Subcutaneous adipose tissue (tissue), 4 donors: ENCODE data around the gene ARHGEF33. TPM values are rescaled to one million over a fixed set of nuclear protein-coding genes. Genes with fewer than 3 reads are reported as not detected.

Experiments
- CTCF ChIP-seq: fragments of 450-650 bp; IDR thresholded peaks from one replicate; pipeline ENCODE4 v1.5.1; 2016; ENCODE audit warnings: low read depth, mild to moderate bottlenecking, control low read depth, antibody characterized with exemption, moderate library complexity
- total RNA-seq, 4 donors: library from RNA; depleted of rRNA; stranded (reverse); fragments of >200 nt; gene quantifications; one replicate each; pipeline ENCODE4 v1.1.0, GENCODE V29; 2016

ARHGEF33 gene
- total RNA-seq, 4 donors from 2014 or later, result 0.38 to 3.1 (median 1.1) TPM

- TF ChIP-seq CTCF, result no peak
Observed at GRCh38 chr2:38982498-38982897, 92.8 kb downstream of the ARHGEF33 start.

DNA sequence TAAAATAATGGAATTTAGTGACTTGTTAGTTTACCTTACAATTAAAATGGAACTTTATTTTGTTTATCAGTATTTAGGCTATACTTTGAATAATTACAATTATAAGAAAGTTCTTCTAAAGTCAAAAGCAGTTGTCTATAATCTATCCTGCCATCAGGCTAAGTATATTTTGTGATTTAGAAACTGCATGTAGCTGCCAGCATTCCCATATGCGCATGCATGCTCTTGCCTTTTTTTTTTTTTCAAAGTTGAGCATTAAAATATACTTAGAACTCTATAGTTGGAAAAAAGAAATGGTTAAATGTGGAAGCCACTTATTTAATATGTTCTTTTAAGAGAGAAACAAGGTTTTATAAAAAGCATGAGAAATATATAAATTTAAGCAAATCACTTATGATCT, 99.0 kb downstream of the ARHGEF33 start:
- TF ChIP-seq CTCF, result no peak

- TF ChIP-seq CTCF, result no peak
Observed at GRCh38 chr2:38991899-38992298, 102.2 kb downstream of the ARHGEF33 start.

DNA sequence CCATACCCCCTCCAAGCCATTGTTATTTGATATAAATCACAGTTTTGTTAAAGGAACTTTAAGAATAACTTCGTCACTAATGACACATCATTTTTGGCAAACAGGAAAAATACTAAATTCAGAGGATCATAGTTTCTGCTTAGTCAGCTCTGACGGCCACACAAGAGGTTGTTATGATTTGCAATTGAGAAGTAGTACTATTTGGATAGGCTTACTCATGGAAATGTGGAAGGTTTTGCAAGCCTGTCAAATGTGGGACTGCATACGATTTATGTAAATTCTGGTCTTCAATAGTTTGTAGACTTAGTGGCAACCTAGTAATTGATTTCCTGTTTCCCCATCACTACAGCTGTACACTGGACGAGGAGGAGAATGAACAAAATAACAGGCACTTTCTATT, 108.1 kb downstream of the ARHGEF33 start:
- no peak for TF ChIP-seq CTCF

GRCh38 chr2:39000552-39000951, 110.9 kb downstream of the ARHGEF33 start:
- no peak for TF ChIP-seq CTCF

GRCh38 chr2:39007875-39008504, 118.3 kb downstream of the ARHGEF33 start:
- no peak for TF ChIP-seq CTCF

GRCh38 chr2:39008665-39009064, 119.0 kb downstream of the ARHGEF33 start:
- no peak for TF ChIP-seq CTCF
